CD8-positive, alpha-beta memory T cell (primary cell): ENCODE data around the gene SETD3. TPM values are rescaled to one million over a fixed set of nuclear protein-coding genes. Genes with fewer than 3 reads are reported as not detected.

Source experiments
- CTCF ChIA-PET: fragments of 350-600 bp; sonication (Branson Sonifier 250); formaldehyde crosslinking; loops from one replicate; lab custom pipeline; 2021; ENCODE audit warnings: antibody characterized with exemption; lab: Charles Lee
- POLR2A ChIA-PET: fragments of 350-600 bp; sonication (Branson Sonifier 250); formaldehyde crosslinking; loops from one replicate; lab custom pipeline; 2021; ENCODE audit warnings: antibody characterized with exemption; lab: Charles Lee
- DNase-seq, 5 donors: peaks; one replicate each; pipeline versions ENCODE4 v3.0.0 to v3.0.0-alpha.2; 2020 to 2022; ENCODE audit warnings: mixed read lengths in 1 of 5
- H3K27ac ChIP-seq: one replicate; pipeline ENCODE4 v1.7.0; 2013; ENCODE audit warnings: low read depth, mild to moderate bottlenecking, low read length, moderate library complexity
- H3K27me3 ChIP-seq: 2 replicates; pipeline ENCODE4 v1.7.0; 2013; ENCODE audit warnings: low read length, mild to moderate bottlenecking; ENCODE audit not compliant: insufficient read depth, poor library complexity, severe bottlenecking
- H3K36me3 ChIP-seq: 2 replicates; pipeline ENCODE4 v1.7.0; 2013; ENCODE audit warnings: mild to moderate bottlenecking, low read length, moderate library complexity; ENCODE audit not compliant: insufficient read depth
- H3K4me1 ChIP-seq: 2 replicates; pipeline ENCODE4 v1.7.0; 2013; ENCODE audit warnings: mild to moderate bottlenecking, low read length, moderate library complexity; ENCODE audit not compliant: insufficient read depth
- H3K4me3 ChIP-seq: 2 replicates; pipeline ENCODE4 v1.7.0; 2013; ENCODE audit warnings: mild to moderate bottlenecking, low read length
- H3K9me3 ChIP-seq: 2 replicates; pipeline ENCODE4 v1.7.0; 2013; ENCODE audit warnings: mild to moderate bottlenecking, low read length
- H3K27ac Mint-ChIP-seq, 8 donors: one replicate each; pipeline ENCODE4 v1.8.0; 2020 to 2021; ENCODE audit warnings: mixed read lengths in 8 of 8, mild to moderate bottlenecking in 6 of 8, inconsistent platforms in 3 of 8, moderate library complexity in 3 of 8
- H3K27me3 Mint-ChIP-seq, 2 donors: one replicate each; pipeline ENCODE4 v1.8.0; 2020 to 2021; ENCODE audit warnings: mixed read lengths in 2 of 2, mild to moderate bottlenecking in 1 of 2, moderate library complexity in 1 of 2
- H3K36me3 Mint-ChIP-seq, 3 donors: one replicate each; pipeline ENCODE4 v1.8.0; 2020 to 2021; ENCODE audit warnings: mixed read lengths in 3 of 3, inconsistent platforms in 1 of 3, mild to moderate bottlenecking in 1 of 3
- H3K4me1 Mint-ChIP-seq, 3 donors: one replicate each; pipeline ENCODE4 v1.8.0; 2020 to 2021; ENCODE audit warnings: mixed read lengths in 3 of 3, inconsistent platforms in 1 of 3, mild to moderate bottlenecking in 1 of 3
- H3K4me3 Mint-ChIP-seq, 7 donors: one replicate each; pipeline ENCODE4 v1.8.0; 2020 to 2021; ENCODE audit warnings: mixed read lengths in 7 of 7, mild to moderate bottlenecking in 6 of 7, moderate library complexity in 4 of 7, inconsistent platforms in 2 of 7
- H3K9me3 Mint-ChIP-seq, 5 donors: one replicate each; pipeline ENCODE4 v1.8.0; 2020 to 2022; ENCODE audit warnings: mixed read lengths in 5 of 5, mild to moderate bottlenecking in 3 of 5, moderate library complexity in 2 of 5, inconsistent platforms in 1 of 5
- polyA plus RNA-seq: library from polyadenylated mRNA; unstranded; fragments of 300-500 nt; fragmentation: Illumina TruSeq; gene quantifications from one replicate; pipeline ENCODE4 v1.2.3, GENCODE V29; 2021
- total RNA-seq, 2 experiments: library from RNA; stranded (reverse); gene quantifications; one replicate each; pipeline ENCODE4 v1.2.3, GENCODE V29; 2021

SETD3 gene
- total and polyA plus RNA-seq, 3 experiments from 2014 or later = 52.1 to 57.9 (median 57.1) TPM

- no peaks in the 10 kb centered on the region for H3K4me1 ChIP-seq
- Mint-ChIP-seq H3K36me3 (peaks cover 22 to 92% (median 26%) of the 10 kb centered on the region in 3 donors), H3K4me3 (no peak overlapping the region), H3K27me3 (peaks cover 0 to 1% of the 10 kb centered on the region in 2 donors), H3K4me1 (no peaks in the 10 kb centered on the region), H3K9me3 (no peaks in the 10 kb centered on the region), H3K27ac (peak overlapping the region in 1 of 8 donors; percentile 32)
- no peak for DNase-seq
- POLR2A ChIA-PET = no interaction called here
- no peak overlapping the region for H3K4me3 ChIP-seq
- no peaks in the 10 kb centered on the region for H3K9me3 ChIP-seq
- no peaks in the 10 kb centered on the region for H3K27me3 ChIP-seq
- peaks cover 87% of the 10 kb centered on the region for H3K36me3 ChIP-seq
- CTCF ChIA-PET = no interaction called here
- H3K27ac ChIP-seq = no peak overlapping the region
These were observed 22.3 kb upstream of the SETD3 start for GRCh38 chr14:99502989-99503421.

GRCh38 chr14:99497894-99498293 is 17.2 kb upstream of the SETD3 start:
- H3K27ac ChIP-seq = no peak overlapping the region
- no peak for DNase-seq
- ChIA-PET CTCF (no interaction called here), POLR2A (no interaction called here)
- H3K9me3 ChIP-seq = no peaks in the 10 kb centered on the region
- no peaks in the 10 kb centered on the region for H3K27me3 Mint-ChIP-seq
- no peaks in the 10 kb centered on the region for H3K9me3 Mint-ChIP-seq
- peaks cover 6 to 11% (median 10%) of the 10 kb centered on the region in 3 donors for H3K4me1 Mint-ChIP-seq
- no peak overlapping the region for H3K4me3 ChIP-seq
- no peaks in the 10 kb centered on the region for H3K27me3 ChIP-seq
- no peaks in the 10 kb centered on the region for H3K4me1 ChIP-seq
- peaks cover 81% of the 10 kb centered on the region for H3K36me3 ChIP-seq
- H3K36me3 Mint-ChIP-seq = peaks cover 14 to 90% (median 22%) of the 10 kb centered on the region in 3 donors
- no peak overlapping the region for H3K4me3 Mint-ChIP-seq
- no peak overlapping the region for H3K27ac Mint-ChIP-seq

- Histone ChIP-seq H3K4me1 (no peaks in the 10 kb centered on the region), H3K27me3 (no peaks in the 10 kb centered on the region), H3K36me3 (peaks cover 81% of the 10 kb centered on the region), H3K4me3 (no peak overlapping the region), H3K9me3 (no peaks in the 10 kb centered on the region), H3K27ac (no peak overlapping the region)
- no peaks in the 10 kb centered on the region for H3K27me3 Mint-ChIP-seq
- no peak overlapping the region for H3K4me3 Mint-ChIP-seq
- ChIA-PET CTCF (no interaction called here), POLR2A (no interaction called here)
- H3K27ac Mint-ChIP-seq = no peak overlapping the region
- H3K4me1 Mint-ChIP-seq = peaks cover 11 to 14% (median 13%) of the 10 kb centered on the region in 3 donors
- no peaks in the 10 kb centered on the region for H3K9me3 Mint-ChIP-seq
- DNase-seq = no peak
- peaks cover 14 to 91% (median 20%) of the 10 kb centered on the region in 3 donors for H3K36me3 Mint-ChIP-seq
These were observed 16.7 kb upstream of the SETD3 start for GRCh38 chr14:99497341-99497740.

- H3K27ac ChIP-seq = no peak overlapping the region
- no peak for DNase-seq
- Mint-ChIP-seq H3K27ac (peak overlapping the region in 2 of 8 donors; percentile 27 to 97), H3K4me3 (peak overlapping the region in 1 of 7 donors; percentile 41), H3K27me3 (peaks cover 0 to 4% of the 10 kb centered on the region in 2 donors), H3K36me3 (peaks cover 0 to 15% (median 0%) of the 10 kb centered on the region in 3 donors), H3K9me3 (no peaks in the 10 kb centered on the region), H3K4me1 (peaks cover 64 to 84% (median 77%) of the 10 kb centered on the region in 3 donors)
- H3K4me1 ChIP-seq = peaks cover 48% of the 10 kb centered on the region
- ChIA-PET POLR2A (no interaction called here), CTCF (interaction anchor here (1.4 kb wide), 1 partner anchor 69 kb away, joined by 3 read pairs; no protein-coding TSS in a partner anchor)
- no peaks in the 10 kb centered on the region for H3K9me3 ChIP-seq
- H3K36me3 ChIP-seq = no peaks in the 10 kb centered on the region
- H3K27me3 ChIP-seq = no peaks in the 10 kb centered on the region
- H3K4me3 ChIP-seq = no peak overlapping the region
These were observed 3.4 kb upstream of the SETD3 start for GRCh38 chr14:99484106-99484505.

- Histone ChIP-seq H3K9me3 (no peaks in the 10 kb centered on the region), H3K27ac (peak overlapping the region; percentile 97), H3K4me3 (peak overlapping the region; percentile 91), H3K27me3 (no peaks in the 10 kb centered on the region), H3K36me3 (no peaks in the 10 kb centered on the region), H3K4me1 (peaks cover 45% of the 10 kb centered on the region)
- peaks cover 0 to 4% of the 10 kb centered on the region in 2 donors for H3K27me3 Mint-ChIP-seq
- H3K4me1 Mint-ChIP-seq = peaks cover 62 to 80% (median 75%) of the 10 kb centered on the region in 3 donors
- CTCF ChIA-PET = interaction anchor here (0.8 kb wide), 1 partner anchor 66 kb away, joined by 3 read pairs; no protein-coding TSS in a partner anchor
- DNase-seq = peak in 1 of 5 donors; percentile 26
- peak overlapping the region; percentile 97 to 100 (median 98) for H3K4me3 Mint-ChIP-seq
- H3K9me3 Mint-ChIP-seq = no peaks in the 10 kb centered on the region
- H3K27ac Mint-ChIP-seq = peak overlapping the region; percentile 95 to 99 (median 98)
- H3K36me3 Mint-ChIP-seq = peaks cover 0 to 14% (median 2%) of the 10 kb centered on the region in 3 donors
- POLR2A ChIA-PET = interaction anchor here (0.9 to 1.6 kb wide), 4 partner anchors 8 to 202 kb away, joined by 3 to 18 read pairs (median 8); partner anchors contain the start of genes CCDC85C and CYP46A1
These were observed 1.1 kb upstream of the SETD3 start for GRCh38 chr14:99481745-99482099.

- H3K9me3 ChIP-seq = no peaks in the 10 kb centered on the region
- Mint-ChIP-seq H3K9me3 (no peaks in the 10 kb centered on the region), H3K4me3 (peak within 1 kb of the TSS; percentile 97 to 100 (median 98)), H3K4me1 (peaks cover 58 to 80% (median 70%) of the 10 kb centered on the region in 3 donors), H3K27me3 (peaks cover 0 to 4% of the 10 kb centered on the region in 2 donors), H3K36me3 (peaks cover 0 to 14% (median 2%) of the 10 kb centered on the region in 3 donors), H3K27ac (peak within 1 kb of the TSS; percentile 95 to 99 (median 98))
- peak within 1 kb of the TSS; percentile 91 for H3K4me3 ChIP-seq
- POLR2A ChIA-PET = interaction anchor here (0.9 to 1.6 kb wide), 7 partner anchors 9 to 587 kb away, joined by 3 to 18 read pairs (median 6); partner anchors contain the start of genes CCDC85C and CYP46A1
- peak within 1 kb of the TSS; percentile 97 for H3K27ac ChIP-seq
- CTCF ChIA-PET = interaction anchor here (0.8 to 1.0 kb wide), 2 partner anchors 65 to 123 kb away, joined by 3 to 4 read pairs; partner anchors contain the start of gene CCDC85C
- H3K4me1 ChIP-seq = peaks cover 41% of the 10 kb centered on the region
- no peaks in the 10 kb centered on the region for H3K36me3 ChIP-seq
- peak; percentile 100 for DNase-seq
- no peaks in the 10 kb centered on the region for H3K27me3 ChIP-seq
These were observed 472 bp upstream of the SETD3 start, which contains the start of gene CCNK for GRCh38 chr14:99480917-99481744. TSS of gene CCNK (plus strand) at chr14:99481409. CDS start at chr14:99492678, 11,269 bp downstream.

- Histone ChIP-seq H3K4me3 (peak overlapping the region; percentile 66), H3K9me3 (no peaks in the 10 kb centered on the region), H3K36me3 (no peaks in the 10 kb centered on the region), H3K4me1 (peaks cover 38% of the 10 kb centered on the region), H3K27me3 (no peaks in the 10 kb centered on the region), H3K27ac (peak overlapping the region; percentile 38)
- Mint-ChIP-seq H3K4me1 (peaks cover 51 to 76% (median 64%) of the 10 kb centered on the region in 3 donors), H3K27ac (peak overlapping the region; percentile 5 to 93 (median 84)), H3K27me3 (peaks cover 0 to 4% of the 10 kb centered on the region in 2 donors), H3K9me3 (no peaks in the 10 kb centered on the region), H3K4me3 (peak overlapping the region; percentile 89 to 98 (median 94)), H3K36me3 (peaks cover 0 to 14% (median 2%) of the 10 kb centered on the region in 3 donors)
- DNase-seq = peak in 1 of 5 donors; percentile 4
- POLR2A ChIA-PET = no interaction called here
- CTCF ChIA-PET = no interaction called here
These were observed 1.3 kb downstream of the SETD3 start for GRCh38 chr14:99479160-99479905.
